GM18909 (cell line): ENCODE data around the gene PPP1R26.

Source experiments
- ATAC-seq: cut with Tn5 transposase; IDR thresholded peaks from one replicate; pipeline ENCODE4 v1.9.1; 2021; ENCODE audit warnings: mild to moderate bottlenecking; ENCODE audit not compliant: unreplicated experiment, poor library complexity

Gene PPP1R26

DNA sequence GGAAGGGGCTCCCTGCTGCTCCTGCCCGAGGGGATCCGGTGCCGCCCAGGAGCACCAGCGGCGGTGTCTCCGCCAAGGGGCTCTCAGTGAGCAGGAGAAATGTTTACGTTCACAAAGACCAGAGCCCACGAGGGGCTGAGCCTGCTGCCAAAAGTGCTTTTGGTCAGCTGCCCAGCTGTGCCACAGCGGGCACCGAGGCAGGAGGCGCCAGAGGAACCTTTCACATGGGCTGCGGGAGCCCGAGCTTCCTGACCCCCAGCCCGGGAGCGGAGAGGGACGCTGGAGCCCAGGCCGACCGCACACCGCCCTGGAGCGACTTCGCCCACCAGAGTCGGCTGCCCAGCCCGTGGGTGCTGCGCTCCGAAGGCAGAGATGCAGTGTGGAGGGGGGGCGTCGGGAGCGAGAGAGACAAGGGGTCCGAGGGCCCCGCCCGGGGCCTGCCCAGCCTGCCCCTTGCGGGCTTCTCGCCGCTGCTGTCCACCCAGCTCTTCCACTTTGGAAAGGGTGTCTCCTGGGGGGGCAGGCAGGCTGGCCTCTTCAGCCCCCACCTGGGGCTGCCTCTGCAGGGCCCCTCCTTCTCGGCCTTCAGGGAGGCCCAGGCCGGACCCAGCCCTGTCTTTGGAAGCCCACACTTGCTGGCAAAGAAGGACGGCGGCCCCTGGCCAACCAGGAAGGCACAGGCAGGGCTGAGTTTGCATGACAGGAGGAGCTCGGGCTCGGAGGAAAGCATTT, 7.9 kb downstream of the PPP1R26 start:
- ATAC-seq, result no peak

DNA sequence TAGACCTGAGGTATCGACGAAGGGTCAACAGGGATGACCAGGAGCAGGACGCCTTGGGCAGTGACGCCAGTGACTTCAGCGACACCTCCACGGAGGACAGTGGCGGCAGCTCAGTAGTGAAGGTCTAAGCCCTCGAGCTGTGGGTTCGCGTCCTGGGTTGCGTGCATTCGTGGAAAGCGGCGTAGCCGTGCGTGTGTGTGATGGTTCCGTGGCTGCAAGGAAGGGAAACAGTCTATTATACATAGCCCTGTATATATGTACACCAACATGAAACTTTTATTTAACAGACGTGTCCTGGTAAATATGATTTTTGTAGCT, 8.4 kb downstream of the PPP1R26 start:
- ATAC-seq, result no peak

DNA sequence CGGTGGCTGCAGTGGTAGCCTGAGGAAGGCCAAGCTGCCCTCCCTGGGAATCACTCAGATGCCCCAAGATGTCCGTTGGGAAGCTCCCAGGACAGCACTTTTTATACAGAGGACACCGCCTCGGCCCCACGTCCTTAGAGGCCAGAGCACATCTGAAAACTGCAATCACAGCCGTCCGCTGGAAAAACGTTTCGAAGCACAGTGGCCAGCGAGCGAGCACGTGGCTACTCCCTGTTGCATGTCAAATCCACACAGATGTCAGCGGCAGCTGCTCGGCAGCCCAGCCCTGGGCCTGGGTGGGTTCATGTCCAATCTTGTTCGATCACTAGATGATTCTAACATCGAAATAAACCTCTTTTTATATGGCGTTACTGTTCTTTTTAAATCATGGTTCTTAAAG, 8.9 kb downstream of the PPP1R26 start:
- ATAC-seq, result no peak

DNA sequence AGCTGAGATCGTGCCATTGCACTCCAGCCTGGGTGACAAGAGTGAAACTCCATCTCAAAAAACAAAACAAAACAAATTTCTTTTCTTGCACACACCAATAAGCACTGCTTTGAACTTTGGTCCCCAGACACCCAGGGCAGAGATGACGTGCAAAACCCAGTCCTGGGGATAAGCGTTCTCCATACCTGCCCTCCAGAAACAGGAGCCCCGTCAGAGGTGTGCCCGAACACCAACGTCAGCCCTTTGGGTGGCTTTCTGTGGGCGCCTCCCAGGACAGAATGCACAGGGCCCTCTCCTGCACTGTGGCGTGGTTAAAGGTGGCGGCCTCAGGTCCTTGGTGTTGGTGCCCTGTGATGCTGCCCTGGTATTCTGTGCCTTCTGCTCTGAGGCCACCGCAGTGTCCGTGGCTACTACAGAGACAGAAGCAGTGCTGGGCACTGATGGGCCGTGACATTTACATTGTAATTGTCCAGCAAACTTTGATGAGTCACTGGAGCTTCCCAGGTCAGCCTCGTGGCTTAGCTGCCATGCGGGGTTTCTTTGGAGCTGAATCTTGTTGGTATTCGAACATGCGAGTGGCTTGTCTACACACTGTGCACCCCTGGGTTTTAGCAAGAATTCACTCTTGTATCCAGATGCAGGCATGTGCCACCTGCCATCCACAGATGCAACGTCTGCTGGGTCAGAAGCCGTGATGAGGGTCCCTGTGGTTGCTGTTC, 9.8 kb downstream of the PPP1R26 start:
- ATAC-seq, result no peak

DNA sequence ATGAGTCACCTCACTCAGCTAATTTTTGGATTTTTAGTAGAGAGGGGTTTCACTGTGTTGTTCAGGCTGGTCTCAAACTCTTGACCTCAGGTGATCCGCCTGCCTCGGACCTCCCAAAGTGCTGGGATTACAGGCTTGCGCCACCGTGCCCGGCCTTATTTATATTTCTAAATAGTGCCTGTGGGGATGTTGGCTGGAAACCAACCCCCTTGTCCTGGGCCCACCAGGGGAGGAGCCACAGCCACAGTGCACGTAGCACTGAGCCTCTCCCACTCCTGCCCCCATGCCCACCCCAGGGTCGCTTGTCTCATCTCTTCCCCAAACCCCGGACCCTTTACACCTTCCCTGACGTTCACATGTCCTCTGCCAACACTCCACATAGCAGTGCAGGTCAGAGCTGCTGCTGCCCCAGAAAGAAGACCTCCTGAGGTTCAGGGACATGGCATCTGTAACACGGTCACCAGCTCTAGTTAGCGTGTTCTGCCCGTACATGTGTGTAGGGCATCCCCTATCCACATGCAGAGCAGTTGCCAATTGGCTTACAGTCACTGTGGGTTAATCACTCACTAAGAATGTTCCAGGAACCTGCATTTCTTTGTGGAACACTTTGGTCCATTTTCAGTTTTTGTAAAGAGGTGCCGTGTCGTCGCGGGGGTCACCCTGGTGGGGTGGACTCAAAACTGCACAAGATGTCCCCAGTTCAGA, 10.7 kb downstream of the PPP1R26 start:
- no peak for ATAC-seq

DNA sequence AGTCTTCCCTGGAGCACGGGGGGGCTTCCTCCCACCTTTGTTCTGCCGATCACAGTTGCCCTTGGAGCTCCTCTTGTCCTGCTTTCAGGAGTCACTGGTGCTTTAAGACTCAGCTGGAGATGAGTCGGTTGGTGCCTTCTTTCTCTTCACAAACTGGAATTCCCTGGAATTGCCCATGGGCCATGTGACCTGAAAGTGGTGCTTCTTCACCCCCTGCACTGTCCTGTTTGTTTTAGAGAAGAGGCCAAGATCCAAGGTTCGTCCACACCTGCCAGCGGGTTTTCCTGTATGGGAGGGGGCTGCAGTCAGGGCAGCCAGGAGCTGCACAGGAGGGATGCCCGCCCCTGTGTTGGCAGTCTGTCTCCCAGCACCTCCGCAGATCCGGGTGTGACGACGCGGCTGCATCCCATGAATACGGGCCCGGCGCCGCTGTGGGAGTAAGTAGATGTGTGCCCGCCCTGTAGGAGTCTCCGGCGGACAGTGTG, 11.4 kb downstream of the PPP1R26 start:
- ATAC-seq, result no peak

DNA sequence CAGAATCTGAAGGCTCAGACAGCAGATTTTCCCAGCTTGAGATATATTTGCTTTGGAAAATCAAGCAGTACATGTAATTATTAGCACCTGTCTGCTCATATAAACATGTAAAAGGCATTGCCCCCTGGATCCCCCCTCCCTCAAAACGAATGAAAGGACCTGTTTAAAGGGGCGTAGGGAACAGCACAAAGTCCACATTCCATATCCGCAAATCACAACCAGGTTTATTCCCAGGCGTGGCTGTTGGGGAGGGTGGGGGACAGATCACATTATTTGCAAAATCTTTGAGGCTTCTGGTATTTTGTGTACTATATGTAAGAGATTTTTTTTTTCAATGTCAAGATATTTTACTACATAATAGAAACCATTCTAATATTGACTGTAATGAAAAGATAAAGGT, 12.2 kb downstream of the PPP1R26 start:
- ATAC-seq, result no peak

DNA sequence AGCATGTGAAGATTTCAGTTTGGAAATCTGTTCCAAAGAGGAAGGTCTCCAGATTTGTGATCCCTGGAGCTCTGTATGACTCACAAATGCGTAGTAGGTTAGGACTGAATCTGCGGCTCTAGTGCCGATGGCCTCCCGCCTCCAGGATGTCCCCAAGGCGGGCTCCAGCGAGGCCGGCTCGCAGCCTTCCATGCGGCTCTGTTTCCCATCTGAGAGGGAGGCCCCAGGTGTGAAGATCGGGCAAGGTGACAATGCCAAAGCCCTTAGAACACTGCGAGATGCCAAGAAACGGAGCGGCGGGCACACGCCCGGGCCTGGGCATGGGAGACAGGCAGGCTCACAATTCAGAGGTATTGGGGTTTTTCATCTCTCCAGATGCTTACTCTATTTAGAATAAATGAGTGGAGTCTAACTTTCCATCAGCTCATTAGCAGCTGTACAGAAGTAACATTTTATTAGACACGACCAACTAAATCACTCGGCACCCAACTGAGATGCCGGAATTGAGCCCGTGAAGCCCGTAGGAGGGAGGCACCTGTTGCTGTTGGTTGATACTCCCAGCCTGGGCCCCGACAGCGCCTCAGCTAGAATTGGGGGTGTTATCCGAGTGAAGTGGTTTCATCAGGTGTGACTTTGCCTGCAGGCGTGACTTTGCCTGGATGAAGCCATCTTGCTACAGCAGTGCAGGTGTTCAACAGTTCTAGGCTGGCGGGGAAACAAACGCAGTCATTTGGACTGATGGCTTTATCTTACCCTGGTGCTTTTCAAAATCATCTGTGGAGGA, 13.5 kb downstream of the PPP1R26 start:
- ATAC-seq, result no peak

DNA sequence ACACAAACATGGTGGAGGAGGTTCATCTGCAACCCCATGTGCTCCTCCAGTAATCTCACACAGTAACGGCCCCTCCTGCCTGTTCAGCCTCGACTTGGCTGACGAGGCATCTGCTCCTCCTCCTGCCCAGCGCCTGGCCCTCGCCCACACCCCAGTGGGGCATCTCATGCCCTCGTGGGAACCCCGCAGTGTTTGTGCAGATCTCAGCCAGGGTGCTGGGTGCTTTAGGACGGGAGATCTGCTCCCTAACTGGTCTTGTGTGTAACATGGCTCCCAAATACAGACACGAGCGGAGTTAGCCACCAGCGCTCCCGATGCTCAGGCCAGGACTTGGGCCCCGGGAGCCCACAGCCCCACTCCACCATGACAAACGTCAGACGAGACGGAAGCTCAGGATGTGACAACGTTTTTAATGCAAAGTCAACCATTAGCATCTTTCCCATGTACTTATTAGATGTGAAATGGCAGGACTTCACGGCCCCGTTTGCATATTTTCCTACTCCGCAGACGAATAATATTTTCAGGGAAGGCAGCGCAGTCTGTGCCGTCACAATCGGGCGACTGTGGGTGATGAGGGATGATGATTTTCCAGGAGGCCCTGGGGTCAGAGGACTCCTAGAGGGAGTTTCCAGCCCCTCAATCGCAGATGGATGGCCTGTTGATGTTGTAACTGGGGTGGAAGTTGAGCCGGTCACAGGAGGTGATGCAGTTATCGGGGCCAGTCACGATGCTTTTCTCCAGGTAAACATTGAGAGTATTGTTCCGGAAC, 15.4 kb downstream of the PPP1R26 start:
- ATAC-seq, result no peak

DNA sequence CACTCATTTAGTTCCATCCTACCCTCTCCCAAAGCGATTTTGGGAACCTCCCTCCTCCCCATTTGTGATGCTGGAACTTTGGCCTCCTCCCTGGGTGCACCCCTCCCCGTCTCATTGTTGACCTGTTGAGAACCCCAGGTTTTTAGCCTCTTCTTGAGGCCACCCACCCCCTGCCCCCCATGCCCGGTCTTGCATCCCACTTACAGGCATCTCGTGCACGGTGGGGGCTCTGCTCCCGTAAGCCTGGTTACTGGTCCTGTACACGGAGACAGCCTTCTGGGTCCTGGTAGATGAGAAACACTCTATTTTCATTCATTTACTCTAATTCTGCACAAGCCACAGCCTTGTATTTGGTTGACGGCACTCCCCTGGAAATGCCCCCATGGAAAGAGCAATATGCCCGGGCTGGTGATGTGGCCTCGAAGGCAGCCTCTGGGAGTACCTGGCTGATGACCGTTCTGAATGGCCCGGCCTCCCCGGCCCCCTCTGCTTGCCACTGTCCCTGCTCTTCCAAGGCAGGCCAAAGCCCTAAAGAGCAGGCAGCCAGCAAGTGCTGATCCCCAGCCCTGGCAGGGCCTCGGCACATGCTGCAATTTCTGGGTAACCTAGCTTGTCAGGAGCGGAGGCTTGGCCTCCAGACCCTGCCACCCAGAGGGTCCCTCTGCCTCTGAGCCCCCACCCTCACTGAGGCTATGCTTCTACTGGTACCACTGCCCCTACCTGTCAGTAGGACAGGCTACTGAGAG, 19.0 kb downstream of the PPP1R26 start:
- no peak for ATAC-seq

DNA sequence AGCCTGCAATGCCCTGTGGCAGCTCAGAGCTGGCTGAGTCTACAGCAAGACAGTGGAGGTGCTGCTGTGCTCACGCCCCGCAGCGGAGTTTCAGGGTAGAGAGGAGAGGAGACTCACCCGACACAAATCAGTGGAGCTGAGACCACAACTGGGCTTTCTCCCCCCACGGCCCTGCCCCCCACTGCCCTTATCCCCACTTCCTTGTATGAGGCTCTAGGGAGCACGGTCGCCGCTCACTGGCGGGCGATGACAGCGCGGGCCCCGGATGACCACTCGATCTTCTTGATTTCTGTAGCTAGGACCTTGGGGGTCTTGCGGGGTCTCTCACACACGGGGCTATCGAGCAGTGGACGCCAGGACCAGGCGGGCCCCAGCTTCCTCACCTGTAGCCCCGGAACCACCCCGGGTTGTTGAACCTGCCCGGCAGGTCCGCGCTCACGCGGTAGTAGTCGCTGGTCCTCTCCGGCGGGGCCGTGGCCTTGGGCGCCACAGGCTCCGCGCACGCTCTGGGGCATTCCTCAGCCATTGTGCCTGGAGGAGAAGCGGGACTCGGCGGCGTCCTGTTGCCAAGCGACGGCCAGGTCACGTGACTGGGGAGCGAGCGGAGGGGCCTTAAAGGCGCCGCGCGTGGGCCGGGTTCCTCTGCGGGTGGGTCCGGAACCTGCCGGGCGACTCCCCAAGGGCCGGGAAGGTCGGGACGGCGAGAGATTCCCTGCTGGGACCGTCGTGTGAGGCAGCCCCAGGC, 19.9 kb downstream of the PPP1R26 start:
- peak; percentile 52 for ATAC-seq

DNA sequence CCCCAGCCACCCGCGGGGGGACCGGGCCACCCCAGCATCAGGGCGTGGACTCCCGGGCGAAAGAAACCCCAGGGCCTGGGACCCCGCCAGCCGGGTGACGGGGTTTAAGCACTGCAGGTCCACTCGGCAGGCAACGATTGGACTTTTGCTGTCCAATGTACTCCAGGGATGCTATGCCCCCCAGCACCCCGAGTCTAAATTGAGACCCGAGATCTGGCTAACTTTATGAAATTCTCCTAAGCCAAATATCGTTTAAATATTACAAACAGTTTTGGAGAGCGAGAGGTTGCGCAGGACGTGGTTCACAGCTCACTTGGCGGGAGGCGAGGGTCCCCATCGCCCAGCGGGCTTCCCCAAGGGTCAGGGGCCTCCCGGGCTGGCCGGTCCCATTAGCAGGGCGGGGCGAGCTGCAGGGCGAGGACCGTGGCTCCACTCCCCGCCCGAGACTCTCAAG, 20.5 kb downstream of the PPP1R26 start:
- ATAC-seq, result peak; percentile 10

DNA sequence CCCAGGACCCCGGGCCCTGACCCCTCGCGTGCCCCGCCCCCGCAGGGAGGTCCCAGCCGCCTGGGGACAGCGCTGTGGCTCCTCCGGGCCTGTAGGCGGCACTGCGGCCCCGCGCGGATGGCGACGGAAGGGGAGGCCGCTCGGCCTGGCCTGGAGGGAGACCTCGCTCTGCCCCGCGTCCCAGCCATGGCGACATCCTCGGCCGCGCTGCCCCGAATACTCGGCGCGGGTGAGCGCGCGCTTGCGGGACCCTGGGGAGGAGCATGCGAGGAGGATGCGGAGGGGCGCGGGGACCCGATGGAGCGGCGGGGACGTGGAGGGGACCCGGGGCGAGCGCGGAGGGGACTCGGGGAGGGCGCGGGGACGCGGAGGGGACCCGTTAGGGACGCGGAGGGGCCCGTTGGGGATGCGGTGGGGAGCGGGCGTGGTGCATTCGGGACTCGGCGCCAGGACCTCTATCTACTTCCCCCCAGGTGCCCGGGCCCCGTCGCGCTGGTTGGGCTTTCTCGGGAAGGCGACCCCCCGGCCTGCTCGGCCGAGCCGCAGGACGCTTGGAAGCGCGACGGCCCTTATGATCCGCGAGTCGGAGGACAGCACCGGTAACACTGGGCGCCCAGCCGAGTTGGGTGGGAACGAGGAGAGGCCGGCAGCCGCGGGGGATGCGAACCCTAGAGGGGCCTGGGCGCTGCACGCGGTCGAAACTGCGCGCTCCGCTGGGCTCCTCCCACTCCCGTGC, 21.1 kb downstream of the PPP1R26 start, which contains the start of gene MRPS2:
Gene MRPS2 (plus strand): TSS at position 158 of the 736 bp plus-strand sequence. CDS start 29 bp downstream, at position 187.
- peak; percentile 82 for ATAC-seq

DNA sequence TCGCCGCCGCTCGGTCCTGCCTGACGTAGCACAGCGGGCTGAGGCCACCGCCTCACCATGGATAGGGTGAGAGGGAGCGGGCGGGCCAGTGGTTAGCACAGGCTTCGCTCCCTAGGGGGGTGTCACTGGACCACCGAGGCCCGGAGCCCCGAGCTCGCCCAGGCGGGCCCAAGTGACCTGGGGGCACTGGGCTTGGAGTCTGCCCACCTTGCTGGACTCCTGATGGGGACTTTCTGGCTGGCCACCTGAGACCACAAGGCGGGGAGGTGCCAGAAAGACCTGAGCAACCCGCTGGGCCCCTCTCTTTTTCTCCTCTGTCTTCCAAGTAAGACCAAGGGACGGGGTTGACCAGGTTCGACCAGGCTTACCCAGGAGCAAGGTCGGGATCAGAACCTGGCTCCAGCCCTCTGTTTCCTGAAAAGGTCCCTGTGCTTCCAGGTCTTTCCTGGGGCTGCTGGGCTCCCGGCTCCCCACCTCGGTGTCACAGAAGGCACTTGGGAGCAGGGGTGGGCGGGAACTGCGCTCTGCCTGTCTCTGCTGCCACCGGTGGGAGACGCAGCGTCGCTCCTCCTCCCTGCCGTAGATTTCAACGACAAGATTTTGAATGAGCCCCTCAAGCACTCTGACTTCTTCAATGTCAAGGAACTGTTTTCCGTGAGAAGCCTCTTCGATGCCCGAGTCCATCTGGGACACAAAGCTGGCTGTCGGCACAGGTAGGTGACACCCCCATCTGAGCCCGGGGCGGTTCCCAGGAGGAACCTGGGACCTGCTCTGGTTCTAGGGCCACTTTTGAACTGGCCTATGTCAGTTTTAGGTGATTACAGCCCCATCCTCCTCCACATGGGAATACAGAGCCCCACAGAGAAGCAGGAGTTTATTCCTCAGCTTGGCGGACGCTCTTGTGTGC, 21.9 kb downstream of the PPP1R26 start:
- no peak for ATAC-seq

DNA sequence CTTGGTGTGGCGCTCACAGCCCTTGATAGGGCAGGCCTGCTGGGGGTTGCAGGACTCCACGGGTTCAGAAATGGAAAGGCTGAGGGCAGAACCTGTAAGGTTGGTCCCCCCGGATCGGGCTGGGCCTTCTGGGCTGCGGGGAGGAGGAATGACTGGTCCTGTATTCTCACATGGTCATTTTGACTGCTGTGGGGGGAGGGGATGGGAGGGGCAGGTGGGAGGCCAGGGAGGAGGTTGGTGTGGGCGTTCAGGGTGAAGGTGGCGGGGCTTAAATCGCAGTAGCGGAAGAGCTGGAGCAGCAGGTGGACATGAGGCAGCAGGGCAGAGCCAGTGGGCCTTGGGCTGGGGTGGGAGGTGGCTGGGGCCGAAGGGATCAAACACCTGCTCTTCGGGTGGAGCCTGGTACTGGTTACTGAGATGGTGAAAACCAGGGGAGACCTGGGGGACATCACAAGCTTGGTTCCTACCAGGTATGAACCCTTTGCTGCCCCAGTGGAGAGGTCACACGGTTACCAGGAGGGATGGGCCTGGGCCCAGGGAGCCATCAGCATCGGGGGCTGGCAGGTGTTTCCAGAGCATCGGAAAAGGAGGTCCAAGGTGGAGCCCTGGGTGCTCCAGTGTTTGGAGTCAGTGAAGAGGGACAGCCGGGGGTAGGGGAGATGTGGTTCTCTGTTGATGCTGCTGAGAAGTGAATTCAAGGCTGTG, 22.7 kb downstream of the PPP1R26 start:
- ATAC-seq, result no peak

DNA sequence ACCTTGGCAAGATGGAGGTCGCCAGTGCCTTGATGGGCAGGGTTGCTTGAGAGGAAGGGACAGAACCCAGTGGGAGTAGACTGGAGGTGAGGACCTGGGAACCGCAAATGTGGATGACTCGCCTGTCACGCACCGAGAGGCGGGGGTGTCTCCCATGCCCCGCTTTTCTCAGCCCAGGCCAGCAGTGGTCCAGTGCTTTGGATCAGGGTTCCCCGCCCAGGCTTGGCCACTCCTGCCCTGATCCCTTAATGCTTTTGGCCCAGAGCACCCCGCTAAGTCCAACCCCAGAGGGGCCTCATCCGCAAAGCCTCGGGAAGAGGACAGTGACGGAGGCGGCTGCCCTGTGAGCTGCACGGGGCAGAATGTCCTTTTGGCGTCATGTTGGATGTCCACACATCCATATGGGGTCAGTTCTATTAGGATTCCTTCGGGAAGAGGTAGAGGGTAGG, 23.3 kb downstream of the PPP1R26 start:
- ATAC-seq, result no peak
